Bone marrow (tissue), 2 donors: Measurements from ENCODE around the gene FAHD2B.
"Not testable (repeated sequence)": the region's sequence is repeated elsewhere in the genome, so short reads cannot be mapped to it uniquely, and the experiment has no call there.

Source experiments
- DNase-seq, 2 donors: peaks; one replicate each; lab custom pipeline; 2025; lab: John Stamatoyannopoulos, UW

FAHD2B gene

GRCh38 chr2:97094772-97095611 is at the start of gene FAHD2B:
Gene FAHD2B (minus strand): TSS chr2:97094882. CDS start chr2:97091706, 3,176 bp downstream.
- peak; percentile 33 for DNase-seq

GRCh38 chr2:97144016-97144415 is 49.3 kb upstream of the FAHD2B start:
- DNase-seq: not testable (repeated sequence)

- DNase-seq: not testable (repeated sequence)
Measured at GRCh38 chr2:97129090-97129489, 34.4 kb upstream of the FAHD2B start.

- not testable (repeated sequence) for DNase-seq
Measured at GRCh38 chr2:97113882-97114255, 19.2 kb upstream of the FAHD2B start.

- DNase-seq: not testable (repeated sequence)
Measured at GRCh38 chr2:97113050-97113881, 18.6 kb upstream of the FAHD2B start, which contains the start of gene ANKRD36. Gene ANKRD36 (plus strand): TSS chr2:97113153. CDS start chr2:97113740, 587 bp downstream.

GRCh38 chr2:97112320-97113049 is 17.8 kb upstream of the FAHD2B start:
- not testable (repeated sequence) for DNase-seq

GRCh38 chr2:97111246-97111645 is 16.6 kb upstream of the FAHD2B start:
- DNase-seq: not testable (repeated sequence)

- not testable (repeated sequence) for DNase-seq
Measured at GRCh38 chr2:97106878-97107277, 12.2 kb upstream of the FAHD2B start.

GRCh38 chr2:97098786-97099372 is 4.2 kb upstream of the FAHD2B start:
- DNase-seq: not testable (repeated sequence)

GRCh38 chr2:97095661-97096060 is 979 bp upstream of the FAHD2B start:
- DNase-seq: no peak

- DNase-seq: not testable (repeated sequence)
Measured at GRCh38 chr2:97093983-97094771, 505 bp downstream of the FAHD2B start.

GRCh38 chr2:97092946-97093345 is 1.7 kb downstream of the FAHD2B start:
- not testable (repeated sequence) for DNase-seq

- DNase-seq: not testable (repeated sequence)
Measured at GRCh38 chr2:97088706-97089105, 6.0 kb downstream of the FAHD2B start.

GRCh38 chr2:97085093-97085492 is 9.6 kb downstream of the FAHD2B start:
- not testable (repeated sequence) for DNase-seq

GRCh38 chr2:97083516-97083915 is 11.2 kb downstream of the FAHD2B start:
- not testable (repeated sequence) for DNase-seq

- not testable (repeated sequence) for DNase-seq
Measured at GRCh38 chr2:97082206-97082605, 12.5 kb downstream of the FAHD2B start.

GRCh38 chr2:97080855-97081254 is 13.8 kb downstream of the FAHD2B start:
- not testable (repeated sequence) for DNase-seq

GRCh38 chr2:97077213-97077612 is 17.5 kb downstream of the FAHD2B start:
- DNase-seq: not testable (repeated sequence)

- DNase-seq: not testable (repeated sequence)
Measured at GRCh38 chr2:97070915-97071314, 23.8 kb downstream of the FAHD2B start.

GRCh38 chr2:97068722-97069121 is 26.0 kb downstream of the FAHD2B start:
- not testable (repeated sequence) for DNase-seq

GRCh38 chr2:97068074-97068473 is 26.6 kb downstream of the FAHD2B start:
- DNase-seq: no peak
